Measurements from ENCODE around the gene BAX. TPM values are rescaled to one million over a fixed set of nuclear protein-coding genes. Genes with fewer than 3 reads are reported as not detected.
A peak's percentile ranks its signal among the peaks of the same experiment; 100 is the strongest.

BAX gene
- total RNA-seq, 2 donors from 2014 or later, result 318 to 448 TPM

DNA sequence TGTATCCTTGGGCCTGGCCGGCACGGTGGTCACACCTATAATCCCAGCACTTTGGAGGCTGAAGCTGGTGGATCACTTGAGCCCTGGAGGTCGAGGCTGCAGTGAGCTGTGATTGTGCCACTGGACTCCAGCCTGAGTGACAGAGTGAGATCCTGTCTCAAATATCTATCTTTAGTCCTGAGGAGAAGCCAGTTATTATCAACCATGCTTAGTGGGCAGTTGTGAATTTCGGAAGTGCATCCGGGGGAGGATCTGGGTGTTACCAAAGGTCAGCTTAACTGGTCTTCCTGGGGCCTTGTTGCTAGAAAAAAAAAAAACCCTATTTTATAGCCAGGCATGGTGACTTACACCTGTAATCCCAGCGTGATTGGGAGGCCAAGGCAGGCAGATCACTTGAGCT lies 11.6 kb upstream of the BAX start:
- no peak overlapping the region for H3K27ac Mint-ChIP-seq
- DNase-seq (no peak), ATAC-seq (replicated peaks in 1 of 2) (no peak)
- H3K36me3 Mint-ChIP-seq (ENCODE audit: insufficient read depth in 2 of 2), result peaks cover 3 to 4% of the 10 kb centered on the region in 2 donors
- H3K9me3 Mint-ChIP-seq, result no peaks in the 10 kb centered on the region
- H3K4me1 Mint-ChIP-seq (ENCODE audit: low read depth), result no peaks in the 10 kb centered on the region
- H3K27me3 Mint-ChIP-seq (ENCODE audit: low read depth), result no peaks in the 10 kb centered on the region
- H3K4me3 Mint-ChIP-seq, result no peak overlapping the region

DNA sequence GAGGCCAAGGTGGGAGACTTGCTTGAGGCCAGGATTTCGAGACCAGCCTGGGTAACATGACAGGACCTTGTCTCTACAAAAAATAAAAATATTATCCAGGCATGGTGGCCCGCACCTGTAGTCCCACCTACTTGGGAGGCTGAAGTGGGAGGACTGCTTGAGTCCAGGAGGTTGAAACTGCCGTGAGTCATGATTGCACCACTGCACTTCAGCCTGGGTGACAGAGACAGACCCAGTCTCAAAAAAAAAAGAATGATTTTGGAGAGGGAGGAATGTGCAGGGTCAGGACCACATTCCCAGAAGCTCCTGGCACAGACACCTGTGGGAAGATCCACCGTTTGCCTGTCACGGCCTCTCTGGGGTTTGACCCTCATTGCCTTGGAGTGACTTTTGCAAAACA lies 9.3 kb upstream of the BAX start:
- H3K4me1 Mint-ChIP-seq (ENCODE audit: low read depth), result no peaks in the 10 kb centered on the region
- H3K36me3 Mint-ChIP-seq (ENCODE audit: insufficient read depth in 2 of 2), result peaks cover 3% of the 10 kb centered on the region in 2 donors
- ATAC-seq (replicated peaks in 1 of 2), result no peak
- H3K27me3 Mint-ChIP-seq (ENCODE audit: low read depth), result no peaks in the 10 kb centered on the region
- DNase-seq, result no peak
- H3K27ac Mint-ChIP-seq, result no peak overlapping the region
- H3K4me3 Mint-ChIP-seq, result no peak overlapping the region
- H3K9me3 Mint-ChIP-seq, result no peaks in the 10 kb centered on the region

DNA sequence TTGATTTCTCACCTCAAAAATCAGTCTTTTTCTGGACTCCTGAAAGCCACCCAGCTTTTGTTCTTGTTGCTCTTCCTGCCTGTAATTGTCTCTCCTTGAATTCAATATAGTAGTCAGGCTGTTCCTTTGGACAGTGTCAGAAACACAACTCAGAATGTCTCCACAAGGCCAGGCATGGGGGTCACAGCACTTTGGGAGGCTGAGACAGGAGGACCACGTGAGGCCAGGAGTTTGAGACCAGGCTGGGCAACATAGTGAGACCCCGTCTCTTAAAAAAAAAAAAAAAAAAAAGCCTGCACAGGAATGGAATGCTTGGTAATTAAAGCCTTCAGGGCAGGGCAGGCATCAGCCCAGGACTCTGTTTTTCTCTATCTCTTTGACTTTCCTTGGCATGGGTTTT lies 8.9 kb upstream of the BAX start:
- H3K4me1 Mint-ChIP-seq (ENCODE audit: low read depth), result no peaks in the 10 kb centered on the region
- peaks cover 3% of the 10 kb centered on the region in 2 donors for H3K36me3 Mint-ChIP-seq (ENCODE audit: insufficient read depth in 2 of 2)
- no peaks in the 10 kb centered on the region for H3K9me3 Mint-ChIP-seq
- no peak for DNase-seq
- no peaks in the 10 kb centered on the region for H3K27me3 Mint-ChIP-seq (ENCODE audit: low read depth)
- no peak overlapping the region for H3K4me3 Mint-ChIP-seq
- H3K27ac Mint-ChIP-seq, result no peak overlapping the region
- ATAC-seq (replicated peaks in 1 of 2), result no peak

- H3K4me3 Mint-ChIP-seq, result no peak overlapping the region
- peaks cover 0 to 2% of the 10 kb centered on the region in 2 donors for H3K36me3 Mint-ChIP-seq (ENCODE audit: insufficient read depth in 2 of 2)
- no peaks in the 10 kb centered on the region for H3K4me1 Mint-ChIP-seq (ENCODE audit: low read depth)
- DNase-seq (no peak), ATAC-seq (replicated peaks in 1 of 2) (no peak)
- no peaks in the 10 kb centered on the region for H3K9me3 Mint-ChIP-seq
- no peaks in the 10 kb centered on the region for H3K27me3 Mint-ChIP-seq (ENCODE audit: low read depth)
- no peak overlapping the region for H3K27ac Mint-ChIP-seq
These were observed 8.0 kb upstream of the BAX start for GRCh38 chr19:48946463-48947257.

GRCh38 chr19:48947258-48947542 lies 7.5 kb upstream of the BAX start:
- H3K27me3 Mint-ChIP-seq (ENCODE audit: low read depth), result no peaks in the 10 kb centered on the region
- ATAC-seq (replicated peaks in 1 of 2) (no peak), DNase-seq (no peak)
- no peak overlapping the region for H3K4me3 Mint-ChIP-seq
- peaks cover 0 to 2% of the 10 kb centered on the region in 2 donors for H3K36me3 Mint-ChIP-seq (ENCODE audit: insufficient read depth in 2 of 2)
- H3K27ac Mint-ChIP-seq, result no peak overlapping the region
- H3K4me1 Mint-ChIP-seq (ENCODE audit: low read depth), result no peaks in the 10 kb centered on the region
- H3K9me3 Mint-ChIP-seq, result no peaks in the 10 kb centered on the region

- H3K27me3 Mint-ChIP-seq (ENCODE audit: low read depth), result no peaks in the 10 kb centered on the region
- ATAC-seq (replicated peaks in 1 of 2), result no peak
These were observed 4.5 kb upstream of the BAX start for GRCh38 chr19:48950159-48950558.

DNA sequence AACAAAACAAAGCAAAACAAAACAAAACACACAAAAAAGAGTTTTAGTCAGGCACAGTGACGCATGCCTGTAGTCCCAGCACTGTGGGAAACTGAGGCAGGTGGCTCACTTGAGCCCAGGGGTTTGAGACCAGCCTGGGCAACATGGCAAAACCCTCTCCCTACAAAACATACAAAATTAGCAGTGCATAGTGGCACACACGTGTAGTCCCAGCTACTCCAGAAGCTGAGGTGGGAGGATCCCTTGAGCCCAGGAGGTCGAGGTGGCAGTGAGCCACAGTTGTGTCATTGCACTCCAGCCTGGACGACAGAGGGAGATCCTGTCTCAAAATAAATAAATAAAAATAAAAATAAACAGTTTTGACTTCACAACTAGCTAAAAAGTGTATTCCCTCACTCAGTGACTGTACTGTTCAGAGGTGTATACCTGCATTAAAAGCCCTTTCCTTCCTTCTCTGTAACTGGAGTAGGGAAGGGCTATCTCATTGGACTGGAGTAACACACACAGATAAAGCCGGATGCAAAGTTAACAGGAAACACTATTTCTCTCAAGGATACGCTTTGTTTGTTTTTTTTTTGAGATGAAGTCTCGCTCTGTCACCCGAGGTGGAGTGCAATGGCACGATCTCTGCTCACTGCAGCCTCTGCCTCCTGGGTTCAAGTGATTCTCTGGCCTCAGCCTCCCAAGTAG lies 3.7 kb upstream of the BAX start:
- no peaks in the 10 kb centered on the region for H3K9me3 Mint-ChIP-seq
- no peak for DNase-seq
- ATAC-seq (replicated peaks in 1 of 2), result no peak
- peaks cover 18% of the 10 kb centered on the region for H3K4me1 Mint-ChIP-seq (ENCODE audit: low read depth)
- H3K27ac Mint-ChIP-seq, result no peak overlapping the region
- peaks cover 5 to 6% of the 10 kb centered on the region in 2 donors for H3K36me3 Mint-ChIP-seq (ENCODE audit: insufficient read depth in 2 of 2)
- no peaks in the 10 kb centered on the region for H3K27me3 Mint-ChIP-seq (ENCODE audit: low read depth)
- no peak overlapping the region for H3K4me3 Mint-ChIP-seq

More at GRCh38 chr19:48950159-48950558, 4.5 kb upstream of the BAX start:
- Mint-ChIP-seq H3K27ac (no peak overlapping the region), H3K4me3 (no peak overlapping the region), H3K36me3 (ENCODE audit: insufficient read depth in 2 of 2) (peaks cover 0 to 5% of the 10 kb centered on the region in 2 donors), H3K9me3 (no peaks in the 10 kb centered on the region), H3K4me1 (ENCODE audit: low read depth) (peaks cover 10% of the 10 kb centered on the region)
- DNase-seq, result no peak

DNA sequence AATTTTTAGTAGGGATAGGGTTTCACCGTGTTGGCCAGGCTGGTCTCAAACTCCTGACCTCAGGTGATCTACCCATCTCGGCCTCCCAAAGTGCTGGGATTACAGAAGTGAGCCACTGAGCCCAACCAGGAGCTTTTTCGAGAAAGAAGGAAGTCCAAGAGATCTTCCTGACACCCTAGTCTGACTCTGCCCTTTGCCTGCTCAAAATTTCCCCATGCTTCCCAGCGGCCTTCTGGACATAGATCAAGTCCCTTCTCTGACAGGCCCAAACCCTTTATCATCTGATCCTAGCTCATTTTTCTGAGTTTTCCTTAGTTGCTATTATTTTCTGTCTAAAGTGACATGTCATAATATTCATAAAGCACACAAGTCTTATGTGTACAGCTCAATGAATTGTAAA lies 1.5 kb upstream of the BAX start:
- H3K4me1 Mint-ChIP-seq (ENCODE audit: low read depth), result peaks cover 40% of the 10 kb centered on the region
- peaks cover 6 to 21% of the 10 kb centered on the region in 2 donors for H3K36me3 Mint-ChIP-seq (ENCODE audit: insufficient read depth in 2 of 2)
- H3K27ac Mint-ChIP-seq, result no peak overlapping the region
- no peaks in the 10 kb centered on the region for H3K27me3 Mint-ChIP-seq (ENCODE audit: low read depth)
- H3K4me3 Mint-ChIP-seq, result no peak overlapping the region
- no peaks in the 10 kb centered on the region for H3K9me3 Mint-ChIP-seq
- ATAC-seq (replicated peaks in 1 of 2), result no peak
- no peak for DNase-seq

DNA sequence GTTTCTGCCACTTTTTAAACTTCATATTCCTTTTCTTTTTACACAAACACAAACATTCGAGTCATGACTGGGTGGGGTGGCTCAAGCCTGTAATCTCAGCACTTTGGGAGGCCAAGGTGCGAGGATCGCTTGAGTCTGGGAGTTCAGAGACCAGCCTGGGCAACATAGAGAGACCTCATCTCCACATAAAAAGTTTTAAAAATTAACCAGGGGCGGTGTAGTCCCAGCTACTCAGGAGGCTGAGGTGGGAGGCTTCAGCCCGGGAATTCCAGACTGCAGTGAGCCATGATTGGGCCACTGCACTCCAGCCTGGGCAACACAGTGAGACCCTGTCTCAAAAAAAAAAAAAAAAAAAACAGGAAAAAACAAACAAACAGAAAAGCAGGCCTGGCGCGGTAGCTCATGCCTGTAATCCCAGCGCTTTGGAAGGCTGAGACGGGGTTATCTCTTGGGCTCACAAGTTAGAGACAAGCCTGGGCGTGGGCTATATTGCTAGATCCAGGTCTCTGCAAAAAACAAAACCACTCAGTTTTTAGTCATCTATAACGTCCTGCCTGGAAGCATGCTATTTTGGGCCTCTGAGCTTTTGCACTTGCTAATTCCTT lies 583 bp upstream of the BAX start:
- H3K9me3 Mint-ChIP-seq, result no peaks in the 10 kb centered on the region
- peak overlapping the region; percentile 93 to 97 for H3K4me3 Mint-ChIP-seq
- peaks cover 9 to 26% of the 10 kb centered on the region in 2 donors for H3K36me3 Mint-ChIP-seq (ENCODE audit: insufficient read depth in 2 of 2)
- H3K4me1 Mint-ChIP-seq (ENCODE audit: low read depth), result peaks cover 49% of the 10 kb centered on the region
- DNase-seq, result no peak
- ATAC-seq (replicated peaks in 1 of 2), result no peak
- H3K27me3 Mint-ChIP-seq (ENCODE audit: low read depth), result no peaks in the 10 kb centered on the region
- H3K27ac Mint-ChIP-seq, result peak overlapping the region; percentile 96

DNA sequence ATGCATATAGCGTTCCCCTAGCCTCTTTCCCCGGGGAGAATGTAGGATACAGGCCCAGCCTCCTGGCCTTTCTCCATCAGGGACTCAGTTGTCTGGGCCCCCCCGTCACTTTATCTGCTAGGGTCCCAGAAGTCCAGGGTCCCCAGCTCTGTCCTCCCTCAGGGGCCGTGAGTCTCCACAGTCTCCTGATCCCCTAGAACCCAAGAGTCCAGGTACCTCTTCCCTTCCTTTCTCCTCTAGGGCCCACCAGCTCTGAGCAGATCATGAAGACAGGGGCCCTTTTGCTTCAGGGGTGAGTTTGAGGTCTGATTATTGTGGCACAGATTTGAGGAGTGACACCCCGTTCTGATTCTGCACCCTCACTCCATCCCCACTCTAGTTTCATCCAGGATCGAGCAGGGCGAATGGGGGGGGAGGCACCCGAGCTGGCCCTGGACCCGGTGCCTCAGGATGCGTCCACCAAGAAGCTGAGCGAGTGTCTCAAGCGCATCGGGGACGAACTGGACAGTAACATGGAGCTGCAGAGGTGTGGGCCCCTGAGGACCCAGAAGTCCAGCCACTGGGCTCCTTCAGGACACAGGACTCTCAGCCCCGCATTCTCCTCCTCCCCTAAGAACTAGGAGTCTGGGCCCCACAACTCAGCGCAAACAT lies 758 bp downstream of the BAX start:
- Mint-ChIP-seq H3K27ac (peak overlapping the region; percentile 82), H3K36me3 (ENCODE audit: insufficient read depth in 2 of 2) (peaks cover 9 to 28% of the 10 kb centered on the region in 2 donors), H3K4me1 (ENCODE audit: low read depth) (peaks cover 54% of the 10 kb centered on the region), H3K27me3 (ENCODE audit: low read depth) (no peaks in the 10 kb centered on the region), H3K9me3 (no peaks in the 10 kb centered on the region), H3K4me3 (peak overlapping the region; percentile 93 to 97)
- DNase-seq (no peak), ATAC-seq (replicated peaks in 1 of 2) (no peak)

DNA sequence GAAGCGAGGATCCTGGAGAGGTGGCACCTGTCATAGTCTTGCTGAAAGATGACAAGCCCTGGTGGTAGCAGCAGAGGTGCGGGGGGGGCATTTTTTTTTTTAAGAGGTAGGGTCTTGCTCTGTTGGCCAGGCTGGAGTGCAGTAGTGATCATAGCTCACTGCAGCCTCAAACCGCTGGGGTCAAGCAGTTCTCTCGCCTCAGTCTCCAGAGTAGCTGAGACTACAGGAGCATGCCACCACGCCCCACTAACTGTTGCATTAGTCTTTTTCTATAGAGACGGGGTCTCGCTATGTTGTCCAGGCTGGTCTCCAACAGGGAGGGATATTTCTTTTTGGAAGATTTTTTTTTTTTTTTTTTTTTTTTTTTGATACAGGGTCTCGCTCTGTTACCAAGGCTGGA lies 3.3 kb downstream of the BAX start:
- no peaks in the 10 kb centered on the region for H3K9me3 Mint-ChIP-seq
- H3K27ac Mint-ChIP-seq, result no peak overlapping the region
- no peak overlapping the region for H3K4me3 Mint-ChIP-seq
- H3K36me3 Mint-ChIP-seq (ENCODE audit: insufficient read depth in 2 of 2), result peaks cover 9 to 34% of the 10 kb centered on the region in 2 donors
- no peaks in the 10 kb centered on the region for H3K27me3 Mint-ChIP-seq (ENCODE audit: low read depth)
- ATAC-seq (replicated peaks in 1 of 2) (no peak), DNase-seq (no peak)
- H3K4me1 Mint-ChIP-seq (ENCODE audit: low read depth), result peaks cover 79% of the 10 kb centered on the region

- H3K4me3 Mint-ChIP-seq, result no peak overlapping the region
- H3K9me3 Mint-ChIP-seq, result no peaks in the 10 kb centered on the region
- H3K27ac Mint-ChIP-seq, result no peak overlapping the region
- peaks cover 7 to 34% of the 10 kb centered on the region in 2 donors for H3K36me3 Mint-ChIP-seq (ENCODE audit: insufficient read depth in 2 of 2)
- H3K4me1 Mint-ChIP-seq (ENCODE audit: low read depth), result peaks cover 86% of the 10 kb centered on the region
- ATAC-seq (replicated peaks in 1 of 2) (no peak), DNase-seq (no peak)
- H3K27me3 Mint-ChIP-seq (ENCODE audit: low read depth), result no peaks in the 10 kb centered on the region
These were observed 4.9 kb downstream of the BAX start for GRCh38 chr19:48959341-48960239.

Data from activated T-cell treated with anti-CD3 and anti-CD28 coated beads, Interleukin-2, amount 50 U/mL, for 72 hours (primary cell).